GM12874 (cell line): ENCODE data around the gene USP49.

Experiments
- CTCF ChIP-seq: IDR thresholded peaks from 2 replicates; pipeline ENCODE4 v1.5.1; 2011; ENCODE audit warnings: low read depth, mild to moderate bottlenecking, control low read depth, low read length, moderate library complexity; ENCODE audit not compliant: insufficient read depth

Gene USP49

GRCh38 chr6:41939176-41939847 lies 44.1 kb upstream of the USP49 start:
- no peak for TF ChIP-seq CTCF

GRCh38 chr6:41938590-41939175 lies 43.5 kb upstream of the USP49 start:
- TF ChIP-seq CTCF, result no peak

- TF ChIP-seq CTCF, result no peak
These were observed 42.8 kb upstream of the USP49 start for GRCh38 chr6:41937861-41938574.

GRCh38 chr6:41937472-41937860 lies 42.3 kb upstream of the USP49 start:
- no peak for TF ChIP-seq CTCF

- peak; percentile 91 for TF ChIP-seq CTCF
These were observed 41.1 kb upstream of the USP49 start for GRCh38 chr6:41936073-41936837.

- no peak for TF ChIP-seq CTCF
These were observed 40.5 kb upstream of the USP49 start for GRCh38 chr6:41935685-41936072.

GRCh38 chr6:41935193-41935574 lies 40.0 kb upstream of the USP49 start:
- TF ChIP-seq CTCF, result no peak
